ENCODE measurements around the gene C5orf58.

The C5orf58 gene

GRCh38 chr5:170256571-170256970 lies 23.8 kb downstream of the C5orf58 start:
- DNase-seq (ENCODE audit: low read depth in 2 of 2): no peak

- no peak for DNase-seq (ENCODE audit: low read depth in 2 of 2)
These were observed 24.6 kb downstream of the C5orf58 start for GRCh38 chr5:170257370-170257769.

- no peak for DNase-seq (ENCODE audit: low read depth in 2 of 2)
These were observed 28.8 kb downstream of the C5orf58 start for GRCh38 chr5:170261528-170262043.

GRCh38 chr5:170262061-170263045 lies 29.6 kb downstream of the C5orf58 start:
- DNase-seq (ENCODE audit: low read depth in 2 of 2): no peak

GRCh38 chr5:170263906-170264305 lies 31.1 kb downstream of the C5orf58 start:
- no peak for DNase-seq (ENCODE audit: low read depth in 2 of 2)

GRCh38 chr5:170265522-170265921 lies 32.7 kb downstream of the C5orf58 start:
- no peak for DNase-seq (ENCODE audit: low read depth in 2 of 2)

GRCh38 chr5:170266570-170267381 lies 34.0 kb downstream of the C5orf58 start:
- DNase-seq (ENCODE audit: low read depth in 2 of 2): no peak

GRCh38 chr5:170267431-170268152 lies 34.8 kb downstream of the C5orf58 start:
- DNase-seq (ENCODE audit: low read depth in 2 of 2): peak in 1 of 2 donors; percentile 58

GRCh38 chr5:170268153-170268689 lies 35.4 kb downstream of the C5orf58 start:
- no peak for DNase-seq (ENCODE audit: low read depth in 2 of 2)

- no peak for DNase-seq (ENCODE audit: low read depth in 2 of 2)
These were observed 36.1 kb downstream of the C5orf58 start for GRCh38 chr5:170268884-170269283.

- no peak for DNase-seq (ENCODE audit: low read depth in 2 of 2)
These were observed 36.8 kb downstream of the C5orf58 start for GRCh38 chr5:170269579-170269978.

GRCh38 chr5:170270293-170271069 lies 37.7 kb downstream of the C5orf58 start:
- no peak for DNase-seq (ENCODE audit: low read depth in 2 of 2)

- no peak for DNase-seq (ENCODE audit: low read depth in 2 of 2)
These were observed 41.4 kb downstream of the C5orf58 start for GRCh38 chr5:170273968-170274710.

- no peak for DNase-seq (ENCODE audit: low read depth in 2 of 2)
These were observed 42.7 kb downstream of the C5orf58 start for GRCh38 chr5:170275376-170275994.

- no peak for DNase-seq (ENCODE audit: low read depth in 2 of 2)
These were observed 43.4 kb downstream of the C5orf58 start for GRCh38 chr5:170276140-170276539.

- DNase-seq (ENCODE audit: low read depth in 2 of 2): no peak
These were observed 45.1 kb downstream of the C5orf58 start for GRCh38 chr5:170277867-170278281.

GRCh38 chr5:170278611-170279458 lies 46.0 kb downstream of the C5orf58 start:
- DNase-seq (ENCODE audit: low read depth in 2 of 2): peak; percentile 71 to 79

- no peak for DNase-seq (ENCODE audit: low read depth in 2 of 2)
These were observed 46.7 kb downstream of the C5orf58 start for GRCh38 chr5:170279459-170279817.

All from stimulated activated CD8-positive, alpha-beta memory T cell treated with anti-CD3 and anti-CD28 coated beads, Interleukin-15, amount 100 ng/mL, for 4 hours (primary cell).